ENCODE data around the gene VPREB1.
"Not testable (repeated sequence)": the region's sequence is repeated elsewhere in the genome, so short reads cannot be mapped to it uniquely, and the experiment has no call there.

The VPREB1 gene

GRCh38 chr22:22244316-22245250 lies at the start of gene VPREB1:
TSS of gene VPREB1 (plus strand) at chr22:22244786. CDS start at chr22:22244814, 28 bp downstream.
- no peak for DNase-seq

GRCh38 chr22:22194931-22195264 lies 49.7 kb upstream of the VPREB1 start:
- no peak for DNase-seq

- DNase-seq, result peak in 2 of 14 donors; percentile 21 to 37
Measured at GRCh38 chr22:22195265-22196017, 49.1 kb upstream of the VPREB1 start.

GRCh38 chr22:22196018-22196533 lies 48.5 kb upstream of the VPREB1 start:
- no peak for DNase-seq

- no peak for DNase-seq
Measured at GRCh38 chr22:22196833-22197477, 47.6 kb upstream of the VPREB1 start.

GRCh38 chr22:22197993-22198402 lies 46.6 kb upstream of the VPREB1 start:
- DNase-seq, result no peak

- DNase-seq, result no peak
Measured at GRCh38 chr22:22198751-22199150, 45.8 kb upstream of the VPREB1 start.

GRCh38 chr22:22199634-22200033 lies 45.0 kb upstream of the VPREB1 start:
- DNase-seq, result no peak

- DNase-seq, result no peak
Measured at GRCh38 chr22:22200569-22201184, 43.9 kb upstream of the VPREB1 start.

- DNase-seq, result peak in 1 of 14 donors; percentile 14
Measured at GRCh38 chr22:22201185-22201929, 43.2 kb upstream of the VPREB1 start.

- no peak for DNase-seq
Measured at GRCh38 chr22:22201930-22202343, 42.6 kb upstream of the VPREB1 start.

GRCh38 chr22:22203048-22203971 lies 41.3 kb upstream of the VPREB1 start:
- DNase-seq, result no peak

GRCh38 chr22:22207845-22208564 lies 36.6 kb upstream of the VPREB1 start:
- peak in 7 of 14 donors; percentile 3 to 22 (median 14) for DNase-seq

- no peak for DNase-seq
Measured at GRCh38 chr22:22208652-22209051, 35.9 kb upstream of the VPREB1 start.

- not testable (repeated sequence) for DNase-seq
Measured at GRCh38 chr22:22209080-22209640, 35.4 kb upstream of the VPREB1 start.

- no peak for DNase-seq
Measured at GRCh38 chr22:22210375-22210774, 34.2 kb upstream of the VPREB1 start.

GRCh38 chr22:22210889-22211833 lies 33.4 kb upstream of the VPREB1 start:
- no peak for DNase-seq

- DNase-seq, result no peak
Measured at GRCh38 chr22:22213231-22213630, 31.4 kb upstream of the VPREB1 start.

Data from C1 segment of cervical spinal cord (tissue), 14 donors.